ENCODE results near the gene CBX6.
"Not testable (repeated sequence)": the region's sequence is repeated elsewhere in the genome, so short reads cannot be mapped to it uniquely, and the experiment has no call there.

Gene CBX6

GRCh38 chr22:38861170-38861876, 10.7 kb downstream of the CBX6 start:
- no peak for DNase-seq (ENCODE audit: low spot score)

DNA sequence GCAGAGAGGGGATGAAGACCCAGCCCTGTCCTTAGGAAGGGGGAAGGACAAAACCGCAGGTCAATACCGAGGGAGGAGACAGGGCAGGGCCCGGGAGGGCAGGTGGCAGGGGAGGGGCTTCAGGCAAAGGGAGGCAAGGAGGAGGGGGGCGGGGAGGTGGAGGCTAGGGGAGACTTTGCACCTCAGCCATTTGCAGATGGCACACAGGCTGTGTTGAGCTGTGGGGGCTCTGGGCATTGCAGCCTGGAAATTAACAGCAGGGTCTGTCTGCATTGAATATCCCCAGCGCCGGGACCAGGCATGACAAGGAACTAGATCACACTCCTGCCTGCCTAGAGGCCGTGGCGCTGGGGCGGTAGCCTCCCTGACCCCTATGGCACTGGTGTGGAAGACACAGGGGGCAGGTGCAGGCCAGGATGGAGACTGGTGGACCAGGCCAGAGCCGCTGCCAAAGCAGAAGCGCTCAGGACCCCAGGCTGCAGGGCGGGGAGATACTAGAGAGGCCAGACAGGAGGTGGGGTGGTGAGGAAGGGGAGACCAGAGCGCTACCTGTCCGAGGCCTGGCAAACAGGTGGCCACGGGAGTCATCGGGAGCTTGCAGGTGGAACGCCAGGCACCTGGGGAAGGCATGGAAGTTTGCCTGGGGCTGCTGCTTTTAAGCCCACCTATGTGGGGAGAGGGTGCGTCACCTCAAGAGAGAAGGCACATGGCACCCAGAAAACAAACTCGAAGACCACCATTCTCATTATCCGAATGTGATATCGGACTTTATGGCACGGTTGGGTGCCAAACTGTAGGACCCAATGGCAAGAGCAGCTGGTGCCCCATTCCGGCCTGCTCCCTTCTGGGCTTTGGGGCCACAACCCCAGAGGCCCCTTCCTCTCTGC, 11.5 kb downstream of the CBX6 start:
- no peak for DNase-seq (ENCODE audit: low spot score)

GRCh38 chr22:38859581-38860282, 12.3 kb downstream of the CBX6 start:
- peak; percentile 66 for DNase-seq (ENCODE audit: low spot score)

- no peak for DNase-seq (ENCODE audit: low spot score)
These were observed 13.5 kb downstream of the CBX6 start for GRCh38 chr22:38858492-38858891.

DNA sequence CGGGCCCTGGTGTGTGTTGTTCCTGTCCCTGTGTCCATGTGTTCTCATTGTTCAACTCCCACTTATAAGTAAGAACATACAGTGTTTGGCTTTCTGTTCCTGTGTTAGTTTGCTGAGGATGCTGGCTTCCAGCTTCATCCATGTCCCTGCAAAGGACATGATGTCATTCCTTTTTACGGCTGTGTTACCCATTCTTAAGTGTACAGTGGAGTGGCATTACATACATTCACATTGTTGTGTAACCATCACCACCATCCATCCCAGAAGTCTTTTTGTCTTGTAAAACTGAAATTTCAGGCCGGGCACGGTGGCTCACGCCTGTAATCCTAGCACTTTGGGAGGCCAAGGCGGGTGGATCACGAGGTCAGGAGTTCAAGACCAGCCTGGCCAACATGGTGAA, 17.5 kb downstream of the CBX6 start:
- not testable (repeated sequence) for DNase-seq (ENCODE audit: low spot score)

- not testable (repeated sequence) for DNase-seq (ENCODE audit: low spot score)
These were observed 18.1 kb downstream of the CBX6 start for GRCh38 chr22:38853883-38854282.

DNA sequence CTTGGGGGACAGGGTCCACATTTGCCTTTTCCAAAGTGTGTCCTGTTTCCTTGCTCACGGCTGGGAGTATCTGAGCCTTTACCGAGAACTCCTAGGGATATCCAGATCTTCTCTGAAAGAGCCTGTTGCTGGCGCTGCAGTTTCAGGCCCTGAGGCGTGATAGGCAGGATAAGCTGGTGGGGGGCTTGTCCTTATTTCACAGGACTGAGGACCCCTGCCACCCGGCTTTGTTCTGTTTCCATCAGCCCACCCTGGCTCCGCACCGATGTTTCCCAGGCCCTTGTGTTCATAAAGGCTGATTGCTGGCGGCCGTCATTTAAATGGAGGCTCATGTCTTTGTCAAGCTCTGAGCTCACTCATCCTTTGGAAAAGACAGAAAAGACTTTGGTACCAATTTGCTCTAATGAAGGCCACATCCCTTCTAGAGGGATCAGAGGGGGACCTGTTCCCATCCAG, 18.8 kb downstream of the CBX6 start:
- DNase-seq (ENCODE audit: low spot score): no peak

- DNase-seq (ENCODE audit: low spot score): no peak
These were observed 19.5 kb downstream of the CBX6 start for GRCh38 chr22:38852522-38852921.

DNA sequence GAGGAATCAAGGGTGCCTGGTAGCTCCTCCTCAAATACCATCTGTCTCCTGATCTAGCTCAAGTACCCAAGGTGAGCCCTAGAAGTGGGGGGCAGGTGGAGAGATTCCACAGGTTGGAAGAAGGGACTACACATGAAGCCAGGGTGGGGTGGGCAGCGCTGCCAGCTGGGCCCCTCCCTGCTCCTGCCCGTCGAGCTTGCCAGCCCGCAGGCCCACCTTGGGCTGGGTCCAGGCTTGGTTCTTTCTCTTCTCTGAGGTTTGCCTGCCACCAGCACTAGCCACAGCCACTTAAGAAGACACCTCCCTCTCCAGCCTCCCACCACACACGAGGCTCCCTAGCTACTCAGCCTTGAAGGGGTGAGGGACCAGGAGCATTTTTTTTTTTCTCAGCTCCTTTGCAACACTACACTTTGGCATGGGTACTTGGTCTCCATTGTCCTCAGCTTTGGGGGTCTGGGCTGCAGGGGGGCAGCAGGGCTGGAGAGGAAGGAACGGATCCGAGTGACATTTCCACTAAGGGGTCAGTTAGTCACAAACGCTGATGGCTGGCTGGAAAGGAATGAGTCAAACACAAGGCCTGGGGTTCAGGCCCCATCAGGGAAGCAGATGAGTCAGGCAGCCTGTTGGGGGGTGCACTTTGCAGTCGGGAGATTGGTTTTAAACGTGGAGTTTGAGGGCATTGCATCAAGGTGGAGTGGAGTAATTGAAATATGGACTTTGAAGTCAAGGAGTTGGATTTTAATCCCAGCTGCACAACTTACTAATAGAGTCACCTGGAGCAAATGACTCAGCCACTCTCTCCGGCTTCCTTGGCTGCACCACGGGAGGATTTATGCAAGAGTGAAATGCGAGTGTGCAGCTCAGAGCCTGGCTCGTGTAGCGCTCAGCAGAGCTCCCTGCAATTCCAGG, 20.8 kb downstream of the CBX6 start:
- no peak for DNase-seq (ENCODE audit: low spot score)

DNA sequence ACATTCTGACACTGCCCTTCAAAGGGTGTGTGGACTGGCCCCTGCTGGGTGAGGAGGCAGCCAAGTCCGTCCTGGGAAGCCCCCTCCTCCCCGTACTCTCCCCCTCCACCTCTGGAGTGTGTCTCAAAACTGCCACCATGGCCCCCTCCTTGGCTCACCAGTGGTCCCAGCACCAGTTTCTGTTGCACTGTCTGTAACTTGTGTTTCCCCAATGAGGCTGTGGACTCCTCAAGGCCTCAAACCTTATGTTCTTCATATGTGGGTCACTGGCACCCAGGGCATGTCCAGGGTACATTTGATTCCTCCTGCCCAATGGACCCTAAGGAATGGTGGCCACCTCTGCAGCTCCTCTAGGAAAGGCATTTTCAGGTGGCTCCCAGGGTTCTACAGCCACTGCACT, 21.6 kb downstream of the CBX6 start:
- DNase-seq (ENCODE audit: low spot score): no peak

GRCh38 chr22:38849811-38850210, 22.2 kb downstream of the CBX6 start:
- DNase-seq (ENCODE audit: low spot score): no peak

GRCh38 chr22:38846412-38846811, 25.6 kb downstream of the CBX6 start:
- no peak for DNase-seq (ENCODE audit: low spot score)

DNA sequence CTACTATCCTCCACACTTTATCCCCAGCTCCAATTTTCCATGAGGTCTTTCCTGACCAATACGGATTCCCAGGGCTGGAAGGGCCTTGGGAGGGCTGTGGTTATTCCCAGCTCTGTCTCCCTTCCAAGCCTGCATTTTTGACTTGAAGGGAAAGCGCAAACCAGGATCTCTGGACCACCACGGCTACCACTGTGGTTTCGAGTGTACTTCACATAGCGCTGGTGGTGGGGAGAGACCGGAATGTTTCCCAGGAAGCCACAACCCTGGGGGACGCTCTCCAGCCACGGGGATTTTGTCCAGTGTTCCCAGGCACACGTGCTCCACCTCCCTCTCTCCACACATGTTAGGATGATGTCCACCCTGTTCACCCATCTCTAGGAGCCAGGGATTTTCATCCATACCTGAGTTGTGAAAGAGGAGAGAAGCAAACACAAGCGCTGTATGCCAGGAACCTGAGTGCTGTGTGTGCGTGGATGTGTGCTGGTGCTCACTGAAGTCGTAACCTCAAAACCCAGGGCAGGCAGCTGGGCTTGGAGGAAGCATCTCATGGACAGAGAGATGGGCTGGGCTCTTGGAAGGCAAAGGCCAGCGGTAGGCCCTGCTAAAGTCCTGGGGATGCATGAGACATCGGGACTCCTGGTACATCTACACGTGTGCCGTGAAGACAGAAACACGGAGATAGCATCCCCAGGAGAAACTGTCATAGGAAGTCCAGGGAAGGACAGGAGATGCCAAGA, 26.8 kb downstream of the CBX6 start:
- no peak for DNase-seq (ENCODE audit: low spot score)

GRCh38 chr22:38844315-38845003, 27.6 kb downstream of the CBX6 start:
- DNase-seq (ENCODE audit: low spot score): no peak

DNA sequence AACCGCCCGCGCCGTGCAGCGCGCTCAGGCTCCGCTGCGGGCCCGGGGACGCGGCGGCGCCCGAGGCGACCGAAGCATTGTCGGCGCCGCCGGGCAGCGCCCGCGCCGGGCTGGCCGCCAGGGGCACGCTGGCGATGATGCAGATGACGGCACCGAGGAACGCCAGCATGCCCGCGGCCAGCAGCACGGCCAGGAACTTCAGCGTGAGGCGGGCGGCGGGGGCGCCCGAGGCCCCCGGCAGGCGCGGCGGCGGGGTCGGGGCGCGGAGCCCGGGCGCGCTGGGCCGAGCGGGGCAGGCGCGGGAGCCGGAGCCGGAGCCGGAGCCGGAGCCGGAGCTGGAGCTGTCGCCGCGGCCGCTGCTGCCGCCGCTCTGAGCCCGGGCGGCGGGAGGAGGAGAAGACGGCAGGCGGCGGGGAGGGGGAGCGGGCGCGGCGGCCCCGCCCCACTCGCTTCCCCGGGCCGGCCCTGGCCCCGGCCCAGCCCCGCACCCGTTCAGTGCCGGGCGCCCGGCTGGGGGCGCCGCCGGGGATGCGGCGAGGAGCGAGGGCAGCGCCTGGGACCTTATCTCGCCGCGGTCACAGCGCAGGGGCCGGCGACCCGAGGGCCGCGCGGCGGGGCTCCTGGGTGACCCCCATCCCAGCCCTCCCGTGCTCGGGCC, 28.2 kb downstream of the CBX6 start, which contains the start of gene NPTXR:
NPTXR (minus strand) TSS at position 372 of the 658 bp plus-strand sequence.
- DNase-seq (ENCODE audit: low spot score): peak; percentile 80

GRCh38 chr22:38843201-38843656, 28.8 kb downstream of the CBX6 start:
- DNase-seq (ENCODE audit: low spot score): peak; percentile 84

- DNase-seq (ENCODE audit: low spot score): no peak
These were observed 29.4 kb downstream of the CBX6 start for GRCh38 chr22:38842512-38843200.

GRCh38 chr22:38841635-38842034, 30.4 kb downstream of the CBX6 start:
- DNase-seq (ENCODE audit: low spot score): no peak

DNA sequence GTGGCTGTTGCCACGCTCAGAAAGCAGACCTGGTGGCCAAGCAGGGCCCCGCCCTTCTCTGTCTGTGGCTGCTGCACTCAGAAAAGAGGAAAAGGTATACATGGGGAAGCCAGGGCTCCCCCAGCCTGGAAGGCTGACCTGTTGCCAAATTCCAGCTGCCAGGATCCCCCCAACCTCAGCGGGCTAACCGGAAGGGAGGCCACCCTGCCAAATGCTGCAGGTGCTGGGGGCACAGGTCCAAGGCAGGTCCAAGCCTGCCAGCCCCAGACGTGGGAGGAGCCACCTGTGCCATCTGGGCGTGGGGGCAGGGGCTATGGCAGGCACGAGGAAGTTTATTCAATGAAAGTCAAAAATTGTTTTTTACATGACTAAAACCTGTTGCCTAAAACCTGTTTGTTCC, 30.8 kb downstream of the CBX6 start:
- no peak for DNase-seq (ENCODE audit: low spot score)

Measured in left forelimb (tissue), 1 donor.